Measurements from ENCODE around the gene CITED4.

Gene CITED4

GRCh38 chr1:40842207-40842606 is 20.0 kb downstream of the CITED4 start:
- TF ChIP-seq, protein P1, sequence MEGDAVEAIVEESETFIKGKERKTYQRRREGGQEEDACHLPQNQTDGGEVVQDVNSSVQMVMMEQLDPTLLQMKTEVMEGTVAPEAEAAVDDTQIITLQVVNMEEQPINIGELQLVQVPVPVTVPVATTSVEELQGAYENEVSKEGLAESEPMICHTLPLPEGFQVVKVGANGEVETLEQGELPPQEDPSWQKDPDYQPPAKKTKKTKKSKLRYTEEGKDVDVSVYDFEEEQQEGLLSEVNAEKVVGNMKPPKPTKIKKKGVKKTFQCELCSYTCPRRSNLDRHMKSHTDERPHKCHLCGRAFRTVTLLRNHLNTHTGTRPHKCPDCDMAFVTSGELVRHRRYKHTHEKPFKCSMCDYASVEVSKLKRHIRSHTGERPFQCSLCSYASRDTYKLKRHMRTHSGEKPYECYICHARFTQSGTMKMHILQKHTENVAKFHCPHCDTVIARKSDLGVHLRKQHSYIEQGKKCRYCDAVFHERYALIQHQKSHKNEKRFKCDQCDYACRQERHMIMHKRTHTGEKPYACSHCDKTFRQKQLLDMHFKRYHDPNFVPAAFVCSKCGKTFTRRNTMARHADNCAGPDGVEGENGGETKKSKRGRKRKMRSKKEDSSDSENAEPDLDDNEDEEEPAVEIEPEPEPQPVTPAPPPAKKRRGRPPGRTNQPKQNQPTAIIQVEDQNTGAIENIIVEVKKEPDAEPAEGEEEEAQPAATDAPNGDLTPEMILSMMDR (IDR thresholded peaks at IDR 0.05) = no peak

DNA sequence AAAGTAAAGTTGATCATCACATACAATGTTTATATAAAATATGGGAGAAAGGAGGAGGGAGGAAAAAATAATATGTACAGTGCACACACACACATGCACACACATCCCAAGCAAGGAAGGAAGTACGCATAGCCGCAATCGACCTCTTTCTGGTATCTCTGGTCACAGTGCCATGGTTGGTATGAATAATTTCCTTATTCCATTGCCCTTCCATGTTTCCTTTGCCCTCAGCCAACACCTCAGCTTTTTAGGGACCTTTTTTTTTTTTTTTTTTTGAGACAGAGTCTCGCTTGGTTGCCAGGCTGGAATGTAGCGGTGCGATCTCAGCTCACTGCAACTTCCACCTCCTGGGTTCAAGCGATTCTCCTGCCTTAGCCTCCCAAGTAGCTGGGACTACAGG is 20.6 kb downstream of the CITED4 start:
- TF ChIP-seq, protein P1 (IDR thresholded peaks at IDR 0.05) = no peak

DNA sequence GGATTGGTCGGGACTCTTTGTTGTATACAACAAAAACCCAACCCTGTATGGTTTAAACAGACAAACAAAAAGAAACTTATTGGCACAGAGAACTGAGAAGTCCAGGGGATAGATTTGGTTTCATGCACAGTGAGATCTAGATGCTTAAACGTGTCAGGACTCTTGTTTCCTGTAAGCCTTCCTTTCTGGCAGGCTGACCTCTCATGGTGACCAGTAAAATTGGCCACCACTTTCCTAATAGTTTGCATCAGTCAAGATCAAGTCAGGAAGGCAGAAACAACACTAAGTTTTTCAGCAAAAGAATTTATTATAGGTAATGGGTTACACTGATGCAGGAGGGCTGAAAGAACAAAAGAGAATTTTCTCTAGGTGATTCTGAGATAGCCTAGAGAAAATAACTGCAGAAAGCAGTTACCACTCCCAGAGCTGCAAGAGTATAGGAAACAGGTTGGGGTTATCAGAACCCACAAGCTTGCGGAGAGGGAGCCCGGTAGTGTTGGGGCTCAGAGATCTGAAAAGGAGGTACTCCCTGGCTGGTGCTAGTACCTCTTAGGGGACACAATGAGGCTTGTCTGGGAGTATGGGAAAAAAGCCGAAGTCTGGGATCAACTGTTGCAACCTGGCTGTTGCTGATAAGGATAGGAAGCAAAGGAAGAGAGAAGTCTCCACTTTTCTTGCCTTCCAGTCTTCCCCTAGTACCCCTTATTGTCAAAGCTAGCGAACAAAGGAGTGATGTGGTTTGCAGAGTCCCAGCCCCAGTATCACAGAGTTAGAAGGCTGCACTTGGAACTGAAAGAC is 21.4 kb downstream of the CITED4 start:
- TF ChIP-seq, protein P1 (IDR thresholded peaks at IDR 0.05) = no peak

DNA sequence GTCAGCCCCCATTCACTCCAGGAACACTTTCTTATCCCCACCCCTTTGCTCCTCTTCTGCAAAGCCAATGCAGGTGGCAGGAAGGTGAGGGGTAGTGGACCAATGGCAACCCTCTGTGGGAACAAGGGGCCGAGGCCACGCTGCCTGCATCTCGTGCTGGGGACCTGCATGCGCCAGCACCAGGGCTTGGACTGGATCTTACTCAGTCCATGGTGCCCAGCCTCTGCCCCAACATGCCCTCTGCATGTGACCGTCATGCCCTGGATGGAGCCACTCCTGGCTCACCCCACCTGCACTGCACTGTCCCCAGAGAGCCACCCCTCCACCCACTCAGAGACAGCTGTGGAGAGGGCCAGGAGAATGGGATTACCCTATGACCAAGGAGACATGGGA is 22.2 kb downstream of the CITED4 start:
- TF ChIP-seq, protein P1 (IDR thresholded peaks at IDR 0.05) = no peak

- TF ChIP-seq, protein P1 (IDR thresholded peaks at IDR 0.05) = no peak
Observed at GRCh38 chr1:40838980-40839942, 22.9 kb downstream of the CITED4 start.

DNA sequence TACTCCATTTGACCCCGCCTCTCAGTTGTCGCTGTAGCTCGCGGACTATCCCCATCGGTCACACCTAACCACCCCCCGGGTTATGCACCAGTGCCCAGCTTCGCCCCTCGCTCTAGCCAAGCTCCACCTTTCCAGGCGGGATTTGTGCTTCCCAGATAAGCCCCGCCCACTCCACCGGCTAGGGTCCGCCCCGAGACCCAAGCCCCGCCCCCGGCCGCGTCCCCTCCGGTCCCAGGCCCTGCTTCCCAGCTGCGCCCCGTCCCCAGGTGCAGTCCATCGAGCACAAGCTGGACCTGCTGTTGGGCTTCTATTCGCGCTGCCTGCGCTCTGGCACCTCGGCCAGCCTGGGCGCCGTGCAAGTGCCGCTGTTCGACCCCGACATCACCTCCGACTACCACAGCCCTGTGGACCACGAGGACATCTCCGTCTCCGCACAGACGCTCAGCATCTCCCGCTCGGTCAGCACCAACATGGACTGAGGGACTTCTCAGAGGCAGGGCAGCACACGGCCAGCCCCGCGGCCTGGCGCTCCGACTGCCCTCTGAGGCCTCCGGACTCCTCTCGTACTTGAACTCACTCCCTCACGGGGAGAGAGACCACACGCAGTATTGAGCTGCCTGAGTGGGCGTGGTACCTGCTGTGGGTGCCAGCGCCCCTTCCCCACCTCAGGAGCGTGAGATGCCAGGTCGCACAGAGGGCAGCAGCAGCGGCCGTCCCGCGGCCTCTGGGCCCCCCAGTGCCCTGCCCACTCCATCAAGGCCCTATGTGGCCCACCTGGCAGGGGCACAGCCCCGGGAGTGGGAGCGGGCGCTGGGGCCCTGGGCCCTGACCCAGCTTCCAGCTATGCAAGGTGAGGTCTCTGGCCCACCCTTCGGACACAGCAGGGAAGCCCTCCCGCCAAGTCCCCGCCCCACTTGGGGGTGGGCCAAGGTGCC is 23.9 kb downstream of the CITED4 start:
- TF ChIP-seq, protein P1 (IDR thresholded peaks at IDR 0.05) = no peak

GRCh38 chr1:40837601-40838000 is 24.6 kb downstream of the CITED4 start:
- TF ChIP-seq, protein P1 (IDR thresholded peaks at IDR 0.05) = no peak

Measured in LNCAP (cell line).